ENCODE data around the gene ERCC1. TPM values are rescaled to one million over a fixed set of nuclear protein-coding genes. Genes with fewer than 3 reads are reported as not detected.

Gene ERCC1
- total and polyA plus RNA-seq, 2 of the 13 experiments (the other 11 are each of a cell fraction or from before 2014, with no cell fraction given) = 40.0 to 66.4 TPM

DNA sequence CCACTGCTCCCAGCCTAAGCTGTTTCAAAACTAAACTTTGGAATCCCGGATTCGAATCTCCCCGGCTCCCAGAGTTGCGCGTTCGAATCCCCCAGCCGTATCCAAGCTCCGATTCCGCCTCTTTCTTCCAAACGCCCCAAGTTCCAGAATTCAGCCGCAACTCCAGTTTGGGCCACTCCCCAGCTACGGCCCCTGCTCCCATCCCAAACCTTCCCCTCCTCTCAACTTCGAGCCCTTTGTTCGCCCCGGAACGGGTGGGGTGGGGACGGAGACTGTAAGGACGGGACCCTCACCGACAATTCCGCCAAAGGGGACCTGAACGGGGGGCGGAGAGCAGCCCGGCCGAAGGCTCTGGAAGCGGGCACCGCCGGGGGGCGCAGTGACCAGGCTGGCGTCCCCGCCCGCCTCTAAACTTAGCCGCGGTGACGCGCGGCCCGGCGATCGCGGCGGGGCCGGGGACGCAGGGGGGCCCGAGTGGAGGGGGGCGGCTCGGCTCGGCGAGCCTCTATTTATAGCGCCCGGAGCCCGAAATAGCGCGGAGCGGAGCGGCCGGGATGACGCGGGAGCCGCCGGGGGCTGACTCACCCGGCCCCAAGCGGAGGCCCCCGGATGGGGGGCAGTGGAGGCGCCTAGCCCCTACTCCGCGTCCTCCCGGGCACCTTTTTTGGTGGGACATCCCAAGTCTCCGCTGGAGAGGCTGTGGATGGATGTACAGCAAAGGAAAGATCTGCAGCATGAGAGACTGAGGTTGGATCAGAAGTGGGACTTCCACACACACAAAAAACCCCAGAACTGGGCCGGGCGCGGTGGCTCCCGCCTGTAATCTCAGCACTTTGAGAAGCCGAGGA, 4.9 kb upstream of the ERCC1 start (continued):
- TF ChIP-seq KLF12 (CRISPR knock-in tag; IDR thresholded peaks at IDR 0.05; ENCODE audit: borderline replicate concordance) = no peak
- TF ChIP-seq, protein P1, sequence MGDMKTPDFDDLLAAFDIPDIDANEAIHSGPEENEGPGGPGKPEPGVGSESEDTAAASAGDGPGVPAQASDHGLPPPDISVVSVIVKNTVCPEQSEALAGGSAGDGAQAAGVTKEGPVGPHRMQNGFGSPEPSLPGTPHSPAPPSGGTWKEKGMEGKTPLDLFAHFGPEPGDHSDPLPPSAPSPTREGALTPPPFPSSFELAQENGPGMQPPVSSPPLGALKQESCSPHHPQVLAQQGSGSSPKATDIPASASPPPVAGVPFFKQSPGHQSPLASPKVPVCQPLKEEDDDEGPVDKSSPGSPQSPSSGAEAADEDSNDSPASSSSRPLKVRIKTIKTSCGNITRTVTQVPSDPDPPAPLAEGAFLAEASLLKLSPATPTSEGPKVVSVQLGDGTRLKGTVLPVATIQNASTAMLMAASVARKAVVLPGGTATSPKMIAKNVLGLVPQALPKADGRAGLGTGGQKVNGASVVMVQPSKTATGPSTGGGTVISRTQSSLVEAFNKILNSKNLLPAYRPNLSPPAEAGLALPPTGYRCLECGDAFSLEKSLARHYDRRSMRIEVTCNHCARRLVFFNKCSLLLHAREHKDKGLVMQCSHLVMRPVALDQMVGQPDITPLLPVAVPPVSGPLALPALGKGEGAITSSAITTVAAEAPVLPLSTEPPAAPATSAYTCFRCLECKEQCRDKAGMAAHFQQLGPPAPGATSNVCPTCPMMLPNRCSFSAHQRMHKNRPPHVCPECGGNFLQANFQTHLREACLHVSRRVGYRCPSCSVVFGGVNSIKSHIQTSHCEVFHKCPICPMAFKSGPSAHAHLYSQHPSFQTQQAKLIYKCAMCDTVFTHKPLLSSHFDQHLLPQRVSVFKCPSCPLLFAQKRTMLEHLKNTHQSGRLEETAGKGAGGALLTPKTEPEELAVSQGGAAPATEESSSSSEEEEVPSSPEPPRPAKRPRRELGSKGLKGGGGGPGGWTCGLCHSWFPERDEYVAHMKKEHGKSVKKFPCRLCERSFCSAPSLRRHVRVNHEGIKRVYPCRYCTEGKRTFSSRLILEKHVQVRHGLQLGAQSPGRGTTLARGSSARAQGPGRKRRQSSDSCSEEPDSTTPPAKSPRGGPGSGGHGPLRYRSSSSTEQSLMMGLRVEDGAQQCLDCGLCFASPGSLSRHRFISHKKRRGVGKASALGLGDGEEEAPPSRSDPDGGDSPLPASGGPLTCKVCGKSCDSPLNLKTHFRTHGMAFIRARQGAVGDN (CRISPR knock-in tag; IDR thresholded peaks at IDR 0.05) = peak; percentile 59

DNA sequence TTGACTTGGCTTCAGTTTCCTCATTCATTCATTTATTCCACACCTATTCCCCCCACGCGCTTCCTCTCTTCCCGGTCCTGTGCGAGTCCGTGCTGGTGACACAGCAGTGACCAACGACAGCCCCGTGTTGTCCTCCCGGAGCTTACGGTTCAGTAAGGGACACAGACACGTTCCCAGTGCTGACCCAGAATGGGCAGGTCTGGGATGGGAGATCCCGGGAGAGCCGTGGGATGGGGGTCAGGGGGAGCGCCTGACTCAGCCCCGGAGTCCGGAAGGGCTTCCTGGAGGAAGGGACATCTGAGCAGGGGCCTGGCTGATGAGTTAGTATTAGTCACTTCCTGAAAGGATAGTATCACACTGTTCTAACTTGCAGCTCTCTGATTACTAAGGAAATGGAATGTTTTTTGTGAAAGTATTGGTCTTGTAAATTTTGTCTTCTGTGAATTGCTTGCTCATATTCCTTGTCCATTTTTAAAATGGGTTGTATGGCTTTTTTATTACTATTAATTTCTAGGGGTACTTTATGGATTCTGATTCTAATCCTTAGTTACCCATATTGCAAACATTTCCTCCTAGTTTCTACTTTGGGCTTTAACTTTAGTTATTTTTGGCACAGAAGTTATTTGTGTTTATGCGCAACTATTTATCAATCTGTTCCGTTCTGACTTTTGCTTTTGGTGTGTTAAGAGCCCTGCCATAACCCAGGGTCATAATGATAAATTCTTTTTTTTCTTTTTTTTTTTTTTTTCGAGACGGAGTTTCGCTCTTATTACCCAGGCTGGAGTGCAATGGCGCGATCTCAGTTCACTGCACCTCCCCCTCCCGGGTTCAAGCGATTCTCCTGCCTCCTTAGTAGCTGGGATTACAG, 708 bp upstream of the ERCC1 start:
- peaks cover 9% of the 10 kb centered on the region for H3K79me2 ChIP-seq (ENCODE audit: insufficient read depth, low read length)
- H3K27me3 ChIP-seq (ENCODE audit: control insufficient read depth in 1 of 2, insufficient read depth in 2 of 2, low read length in 2 of 2) = no peaks in the 10 kb centered on the region; a peak in 1 of 5 replicates
- 15% methylated on average over 23 of the region's 24 CpGs for WGBS (ENCODE audit: low lambda C conversion rate)
- DNase-seq (ENCODE audit: low spot score) (peak; percentile 86), FAIRE-seq (peak; percentile 72), ATAC-seq (peak; percentile 71)
- H2AFZ ChIP-seq (ENCODE audit: low read length) = no peak overlapping the region
- peak overlapping the region; percentile 87 for H3K27ac ChIP-seq (ENCODE audit: extremely low read length, insufficient read depth, low read length)
- H3K4me2 ChIP-seq (ENCODE audit: low read depth, low read length) = peak overlapping the region; percentile 94
- ChIA-PET POLR2A (interaction anchor here (0.5 to 1.7 kb wide), 8 partner anchors 19 to 924 kb away, joined by 3 to 8 read pairs (median 4); partner anchors contain the start of genes SNRPD2 and ZNF180), CTCF (ENCODE audit: low intra/inter-chr PET ratio, low total read pairs) (no interaction called here)
- H3K9me3 ChIP-seq (ENCODE audit: low read length) = no peaks in the 10 kb centered on the region
- H4K20me1 ChIP-seq (ENCODE audit: insufficient read depth, low read length) = no peaks in the 10 kb centered on the region
- no TSS peak for BruUV-seq (replicated peaks)
- intact Hi-C loops (cut with micrococcal nuclease; ENCODE audit: unreplicated experiment) = loop anchor here (1.0 kb wide), 1 partner anchor 20 kb away; no protein-coding TSS in a partner anchor
- peak overlapping the region; percentile 80 for H3K9ac ChIP-seq (ENCODE audit: insufficient read depth, low read depth, low read length)
- peak overlapping the region; percentile 51 to 94 (median 73) for H3K4me3 ChIP-seq (replicated peaks in 1 of 3; ENCODE audit: insufficient read depth in 1 of 3, low read depth in 2 of 3, low read length in 3 of 3)
- in situ Hi-C loops (cut with HindIII; ENCODE audit: extremely low pct_ligation_motif_present, low pct_unique_long_range_greater_than_20kb) = loop anchor here (10.0 kb wide), 1 partner anchor 50 kb away; no protein-coding TSS in a partner anchor
- H3K4me1 ChIP-seq (ENCODE audit: insufficient read depth, low read length) = peaks cover 47% of the 10 kb centered on the region
- H3K36me3 ChIP-seq (replicated peaks in 1 of 2; ENCODE audit: control insufficient read depth in 1 of 2, insufficient read depth in 2 of 2, low read length in 2 of 2) = peaks cover 0 to 12% of the 10 kb centered on the region in 2 experiments; a peak in 1 of 5 replicates
- no peak for TF ChIP-seq NCOR1 (IDR thresholded peaks at IDR 0.05; ENCODE audit: borderline replicate concordance, low read length)
- TF ChIP-seq, protein P2, sequence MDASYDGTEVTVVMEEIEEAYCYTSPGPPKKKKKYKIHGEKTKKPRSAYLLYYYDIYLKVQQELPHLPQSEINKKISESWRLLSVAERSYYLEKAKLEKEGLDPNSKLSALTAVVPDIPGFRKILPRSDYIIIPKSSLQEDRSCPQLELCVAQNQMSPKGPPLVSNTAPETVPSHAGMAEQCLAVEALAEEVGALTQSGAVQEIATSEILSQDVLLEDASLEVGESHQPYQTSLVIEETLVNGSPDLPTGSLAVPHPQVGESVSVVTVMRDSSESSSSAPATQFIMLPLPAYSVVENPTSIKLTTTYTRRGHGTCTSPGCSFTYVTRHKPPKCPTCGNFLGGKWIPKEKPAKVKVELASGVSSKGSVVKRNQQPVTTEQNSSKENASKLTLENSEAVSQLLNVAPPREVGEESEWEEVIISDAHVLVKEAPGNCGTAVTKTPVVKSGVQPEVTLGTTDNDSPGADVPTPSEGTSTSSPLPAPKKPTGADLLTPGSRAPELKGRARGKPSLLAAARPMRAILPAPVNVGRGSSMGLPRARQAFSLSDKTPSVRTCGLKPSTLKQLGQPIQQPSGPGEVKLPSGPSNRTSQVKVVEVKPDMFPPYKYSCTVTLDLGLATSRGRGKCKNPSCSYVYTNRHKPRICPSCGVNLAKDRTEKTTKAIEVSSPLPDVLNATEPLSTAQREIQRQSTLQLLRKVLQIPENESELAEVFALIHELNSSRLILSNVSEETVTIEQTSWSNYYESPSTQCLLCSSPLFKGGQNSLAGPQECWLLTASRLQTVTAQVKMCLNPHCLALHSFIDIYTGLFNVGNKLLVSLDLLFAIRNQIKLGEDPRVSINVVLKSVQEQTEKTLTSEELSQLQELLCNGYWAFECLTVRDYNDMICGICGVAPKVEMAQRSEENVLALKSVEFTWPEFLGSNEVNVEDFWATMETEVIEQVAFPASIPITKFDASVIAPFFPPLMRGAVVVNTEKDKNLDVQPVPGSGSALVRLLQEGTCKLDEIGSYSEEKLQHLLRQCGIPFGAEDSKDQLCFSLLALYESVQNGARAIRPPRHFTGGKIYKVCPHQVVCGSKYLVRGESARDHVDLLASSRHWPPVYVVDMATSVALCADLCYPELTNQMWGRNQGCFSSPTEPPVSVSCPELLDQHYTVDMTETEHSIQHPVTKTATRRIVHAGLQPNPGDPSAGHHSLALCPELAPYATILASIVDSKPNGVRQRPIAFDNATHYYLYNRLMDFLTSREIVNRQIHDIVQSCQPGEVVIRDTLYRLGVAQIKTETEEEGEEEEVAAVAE (CRISPR knock-in tag; IDR thresholded peaks at IDR 0.05; ENCODE audit: borderline replicate concordance) = no peak
- no peak for TF ChIP-seq ZBTB7B (CRISPR knock-in tag; IDR thresholded peaks at IDR 0.05)
- TF ChIP-seq, protein P3, sequence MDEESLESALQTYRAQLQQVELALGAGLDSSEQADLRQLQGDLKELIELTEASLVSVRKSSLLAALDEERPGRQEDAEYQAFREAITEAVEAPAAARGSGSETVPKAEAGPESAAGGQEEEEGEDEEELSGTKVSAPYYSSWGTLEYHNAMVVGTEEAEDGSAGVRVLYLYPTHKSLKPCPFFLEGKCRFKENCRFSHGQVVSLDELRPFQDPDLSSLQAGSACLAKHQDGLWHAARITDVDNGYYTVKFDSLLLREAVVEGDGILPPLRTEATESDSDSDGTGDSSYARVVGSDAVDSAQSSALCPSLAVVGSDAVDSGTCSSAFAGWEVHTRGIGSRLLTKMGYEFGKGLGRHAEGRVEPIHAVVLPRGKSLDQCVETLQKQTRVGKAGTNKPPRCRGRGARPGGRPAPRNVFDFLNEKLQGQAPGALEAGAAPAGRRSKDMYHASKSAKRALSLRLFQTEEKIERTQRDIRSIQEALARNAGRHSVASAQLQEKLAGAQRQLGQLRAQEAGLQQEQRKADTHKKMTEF (CRISPR knock-in tag; IDR thresholded peaks at IDR 0.05) = no peak; the same call in 1 of the 2 replicates
- TF ChIP-seq ZSCAN31 (CRISPR knock-in tag; IDR thresholded peaks at IDR 0.05; ENCODE audit: low read depth) = no peak
